ENCODE data around the gene STARD6. TPM values are rescaled to one million over a fixed set of nuclear protein-coding genes. Genes with fewer than 3 reads are reported as not detected.

The STARD6 gene
- total RNA-seq, 1 experiment from 2014 or later = not detected

DNA sequence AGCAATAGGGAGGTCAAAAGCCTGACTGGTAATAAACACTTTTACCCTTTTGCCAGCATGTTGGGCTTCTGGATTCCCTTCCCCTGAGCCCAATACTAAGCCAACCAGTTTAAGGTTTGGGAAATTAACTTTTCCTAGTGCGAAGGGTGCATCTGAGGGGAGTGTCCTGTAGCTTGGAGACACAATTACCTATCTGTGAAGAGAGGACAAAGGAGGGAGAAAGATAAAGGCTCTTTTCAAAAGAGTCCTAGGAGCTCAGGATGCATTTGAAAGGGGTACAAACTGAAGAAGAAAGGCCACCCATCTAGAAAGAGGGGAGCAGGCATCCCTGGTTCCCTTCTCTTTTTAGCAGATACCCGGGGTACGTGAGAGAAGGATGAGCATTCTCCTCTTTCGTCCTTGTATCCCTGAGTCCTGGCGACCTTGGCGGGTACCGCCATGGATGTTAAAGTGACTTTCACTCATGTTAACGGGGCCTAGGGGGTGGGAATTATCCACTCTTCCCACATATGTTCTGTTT is 25.1 kb upstream of the STARD6 start:
- TF ChIP-seq EMX1 (CRISPR knock-in tag; IDR thresholded peaks at IDR 0.05) (no peak), OVOL2 (CRISPR knock-in tag; IDR thresholded peaks at IDR 0.05; ENCODE audit: borderline replicate concordance) (no peak), MXD4 (CRISPR knock-in tag; IDR thresholded peaks at IDR 0.05; ENCODE audit: borderline replicate concordance) (no peak), SP1 (CRISPR knock-in tag; conservative IDR thresholded peaks at IDR 0.05) (no peak), NFATC4 (CRISPR knock-in tag; IDR thresholded peaks at IDR 0.05) (no peak), RORB (CRISPR knock-in tag; IDR thresholded peaks at IDR 0.05) (no peak), CREM (CRISPR knock-in tag; IDR thresholded peaks at IDR 0.05) (no peak), ZNF232 (CRISPR knock-in tag; IDR thresholded peaks at IDR 0.05) (no peak), ZNF671 (CRISPR knock-in tag; IDR thresholded peaks at IDR 0.05) (no peak), ELF4 (CRISPR knock-in tag; IDR thresholded peaks at IDR 0.05; ENCODE audit: low read depth) (no peak), GTF2I (CRISPR knock-in tag; conservative IDR thresholded peaks at IDR 0.05) (no peak)
- TF ChIP-seq, protein P1, sequence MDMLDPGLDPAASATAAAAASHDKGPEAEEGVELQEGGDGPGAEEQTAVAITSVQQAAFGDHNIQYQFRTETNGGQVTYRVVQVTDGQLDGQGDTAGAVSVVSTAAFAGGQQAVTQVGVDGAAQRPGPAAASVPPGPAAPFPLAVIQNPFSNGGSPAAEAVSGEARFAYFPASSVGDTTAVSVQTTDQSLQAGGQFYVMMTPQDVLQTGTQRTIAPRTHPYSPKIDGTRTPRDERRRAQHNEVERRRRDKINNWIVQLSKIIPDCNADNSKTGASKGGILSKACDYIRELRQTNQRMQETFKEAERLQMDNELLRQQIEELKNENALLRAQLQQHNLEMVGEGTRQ (CRISPR knock-in tag; IDR thresholded peaks at IDR 0.05) = no peak
- TF ChIP-seq, protein P2, sequence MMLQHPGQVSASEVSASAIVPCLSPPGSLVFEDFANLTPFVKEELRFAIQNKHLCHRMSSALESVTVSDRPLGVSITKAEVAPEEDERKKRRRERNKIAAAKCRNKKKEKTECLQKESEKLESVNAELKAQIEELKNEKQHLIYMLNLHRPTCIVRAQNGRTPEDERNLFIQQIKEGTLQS (CRISPR knock-in tag; conservative IDR thresholded peaks at IDR 0.05) = no peak
- TF ChIP-seq, protein P3, sequence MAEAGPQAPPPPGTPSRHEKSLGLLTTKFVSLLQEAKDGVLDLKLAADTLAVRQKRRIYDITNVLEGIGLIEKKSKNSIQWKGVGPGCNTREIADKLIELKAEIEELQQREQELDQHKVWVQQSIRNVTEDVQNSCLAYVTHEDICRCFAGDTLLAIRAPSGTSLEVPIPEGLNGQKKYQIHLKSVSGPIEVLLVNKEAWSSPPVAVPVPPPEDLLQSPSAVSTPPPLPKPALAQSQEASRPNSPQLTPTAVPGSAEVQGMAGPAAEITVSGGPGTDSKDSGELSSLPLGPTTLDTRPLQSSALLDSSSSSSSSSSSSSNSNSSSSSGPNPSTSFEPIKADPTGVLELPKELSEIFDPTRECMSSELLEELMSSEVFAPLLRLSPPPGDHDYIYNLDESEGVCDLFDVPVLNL (CRISPR knock-in tag; IDR thresholded peaks at IDR 0.05; ENCODE audit: borderline replicate concordance, low read depth) = no peak
- TF ChIP-seq, protein P4, sequence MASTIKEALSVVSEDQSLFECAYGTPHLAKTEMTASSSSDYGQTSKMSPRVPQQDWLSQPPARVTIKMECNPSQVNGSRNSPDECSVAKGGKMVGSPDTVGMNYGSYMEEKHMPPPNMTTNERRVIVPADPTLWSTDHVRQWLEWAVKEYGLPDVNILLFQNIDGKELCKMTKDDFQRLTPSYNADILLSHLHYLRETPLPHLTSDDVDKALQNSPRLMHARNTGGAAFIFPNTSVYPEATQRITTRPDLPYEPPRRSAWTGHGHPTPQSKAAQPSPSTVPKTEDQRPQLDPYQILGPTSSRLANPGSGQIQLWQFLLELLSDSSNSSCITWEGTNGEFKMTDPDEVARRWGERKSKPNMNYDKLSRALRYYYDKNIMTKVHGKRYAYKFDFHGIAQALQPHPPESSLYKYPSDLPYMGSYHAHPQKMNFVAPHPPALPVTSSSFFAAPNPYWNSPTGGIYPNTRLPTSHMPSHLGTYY (CRISPR knock-in tag; IDR thresholded peaks at IDR 0.05) = no peak
- TF ChIP-seq, protein P5, sequence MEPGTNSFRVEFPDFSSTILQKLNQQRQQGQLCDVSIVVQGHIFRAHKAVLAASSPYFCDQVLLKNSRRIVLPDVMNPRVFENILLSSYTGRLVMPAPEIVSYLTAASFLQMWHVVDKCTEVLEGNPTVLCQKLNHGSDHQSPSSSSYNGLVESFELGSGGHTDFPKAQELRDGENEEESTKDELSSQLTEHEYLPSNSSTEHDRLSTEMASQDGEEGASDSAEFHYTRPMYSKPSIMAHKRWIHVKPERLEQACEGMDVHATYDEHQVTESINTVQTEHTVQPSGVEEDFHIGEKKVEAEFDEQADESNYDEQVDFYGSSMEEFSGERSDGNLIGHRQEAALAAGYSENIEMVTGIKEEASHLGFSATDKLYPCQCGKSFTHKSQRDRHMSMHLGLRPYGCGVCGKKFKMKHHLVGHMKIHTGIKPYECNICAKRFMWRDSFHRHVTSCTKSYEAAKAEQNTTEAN (CRISPR knock-in tag; IDR thresholded peaks at IDR 0.05) = no peak
- TF ChIP-seq, protein P6, sequence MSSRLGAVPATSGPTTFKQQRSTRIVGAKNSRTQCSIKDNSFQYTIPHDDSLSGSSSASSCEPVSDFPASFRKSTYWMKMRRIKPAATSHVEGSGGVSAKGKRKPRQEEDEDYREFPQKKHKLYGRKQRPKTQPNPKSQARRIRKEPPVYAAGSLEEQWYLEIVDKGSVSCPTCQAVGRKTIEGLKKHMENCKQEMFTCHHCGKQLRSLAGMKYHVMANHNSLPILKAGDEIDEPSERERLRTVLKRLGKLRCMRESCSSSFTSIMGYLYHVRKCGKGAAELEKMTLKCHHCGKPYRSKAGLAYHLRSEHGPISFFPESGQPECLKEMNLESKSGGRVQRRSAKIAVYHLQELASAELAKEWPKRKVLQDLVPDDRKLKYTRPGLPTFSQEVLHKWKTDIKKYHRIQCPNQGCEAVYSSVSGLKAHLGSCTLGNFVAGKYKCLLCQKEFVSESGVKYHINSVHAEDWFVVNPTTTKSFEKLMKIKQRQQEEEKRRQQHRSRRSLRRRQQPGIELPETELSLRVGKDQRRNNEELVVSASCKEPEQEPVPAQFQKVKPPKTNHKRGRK (CRISPR knock-in tag; IDR thresholded peaks at IDR 0.05; ENCODE audit: borderline replicate concordance) = no peak
- Mint-ChIP-seq H3K27ac (0 out of 2 replicates have a peak overlapping the region, but pooled peaks have one; percentile 59), H3K27me3 (ENCODE audit: low read depth) (no peaks in the 10 kb centered on the region), H3K9me3 (peaks cover 14% of the 10 kb centered on the region), H3K4me3 (no peak overlapping the region), H3K4me1 (peaks cover 47% of the 10 kb centered on the region), H3K36me3 (peaks cover 34% of the 10 kb centered on the region)
- ChIA-PET CTCF (interaction anchor here (0.6 to 1.7 kb wide), 5 partner anchors 10 to 62 kb away, joined by 3 to 8 read pairs (median 7); partner anchors contain the start of genes C18orf54 and STARD6), POLR2A (interaction anchor here (1.1 kb wide), 1 partner anchor 19 kb away, joined by 3 read pairs; no protein-coding TSS in a partner anchor)
- peak; percentile 72 for ATAC-seq
- no peak for DNase-seq (ENCODE audit: low spot score)

DNA sequence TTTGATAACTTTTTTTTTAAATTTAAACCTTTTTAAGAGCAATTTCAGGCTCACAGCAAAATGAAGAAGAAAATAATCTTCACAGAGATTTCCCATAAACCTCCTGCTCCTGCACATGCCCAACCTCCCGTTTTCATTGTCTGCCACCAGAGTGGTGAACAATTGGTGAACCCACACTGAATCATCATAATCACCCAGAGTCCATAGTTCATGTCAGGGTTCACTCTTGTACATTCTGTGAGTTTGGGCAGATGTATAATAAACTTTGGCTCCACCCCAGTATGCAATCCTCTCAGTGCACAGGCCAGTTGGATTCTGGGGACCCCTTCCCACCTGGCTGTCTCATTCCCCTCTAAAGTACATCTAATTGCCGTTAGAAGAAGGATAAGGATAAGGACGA is 24.4 kb upstream of the STARD6 start:
- H3K4me3 Mint-ChIP-seq = no peak overlapping the region
- ATAC-seq = no peak
- ChIA-PET POLR2A (interaction anchor here (1.1 kb wide), 1 partner anchor 18 kb away, joined by 3 read pairs; no protein-coding TSS in a partner anchor), CTCF (interaction anchor here (0.6 to 1.7 kb wide), 4 partner anchors 11 to 62 kb away, joined by 3 to 8 read pairs (median 6); partner anchors contain the start of genes C18orf54 and STARD6)
- H3K4me1 Mint-ChIP-seq = peaks cover 46% of the 10 kb centered on the region
- H3K27ac Mint-ChIP-seq = 0 out of 2 replicates have a peak overlapping the region, but pooled peaks have one; percentile 20
- no peaks in the 10 kb centered on the region for H3K27me3 Mint-ChIP-seq (ENCODE audit: low read depth)
- peaks cover 30% of the 10 kb centered on the region for H3K36me3 Mint-ChIP-seq
- H3K9me3 Mint-ChIP-seq = peaks cover 10% of the 10 kb centered on the region
- no peak for DNase-seq (ENCODE audit: low spot score)
- TF ChIP-seq, protein P7, sequence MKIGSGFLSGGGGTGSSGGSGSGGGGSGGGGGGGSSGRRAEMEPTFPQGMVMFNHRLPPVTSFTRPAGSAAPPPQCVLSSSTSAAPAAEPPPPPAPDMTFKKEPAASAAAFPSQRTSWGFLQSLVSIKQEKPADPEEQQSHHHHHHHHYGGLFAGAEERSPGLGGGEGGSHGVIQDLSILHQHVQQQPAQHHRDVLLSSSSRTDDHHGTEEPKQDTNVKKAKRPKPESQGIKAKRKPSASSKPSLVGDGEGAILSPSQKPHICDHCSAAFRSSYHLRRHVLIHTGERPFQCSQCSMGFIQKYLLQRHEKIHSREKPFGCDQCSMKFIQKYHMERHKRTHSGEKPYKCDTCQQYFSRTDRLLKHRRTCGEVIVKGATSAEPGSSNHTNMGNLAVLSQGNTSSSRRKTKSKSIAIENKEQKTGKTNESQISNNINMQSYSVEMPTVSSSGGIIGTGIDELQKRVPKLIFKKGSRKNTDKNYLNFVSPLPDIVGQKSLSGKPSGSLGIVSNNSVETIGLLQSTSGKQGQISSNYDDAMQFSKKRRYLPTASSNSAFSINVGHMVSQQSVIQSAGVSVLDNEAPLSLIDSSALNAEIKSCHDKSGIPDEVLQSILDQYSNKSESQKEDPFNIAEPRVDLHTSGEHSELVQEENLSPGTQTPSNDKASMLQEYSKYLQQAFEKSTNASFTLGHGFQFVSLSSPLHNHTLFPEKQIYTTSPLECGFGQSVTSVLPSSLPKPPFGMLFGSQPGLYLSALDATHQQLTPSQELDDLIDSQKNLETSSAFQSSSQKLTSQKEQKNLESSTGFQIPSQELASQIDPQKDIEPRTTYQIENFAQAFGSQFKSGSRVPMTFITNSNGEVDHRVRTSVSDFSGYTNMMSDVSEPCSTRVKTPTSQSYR (CRISPR knock-in tag; IDR thresholded peaks at IDR 0.05) = no peak
- TF ChIP-seq EMX1 (CRISPR knock-in tag; IDR thresholded peaks at IDR 0.05) = no peak
- TF ChIP-seq, protein P8, sequence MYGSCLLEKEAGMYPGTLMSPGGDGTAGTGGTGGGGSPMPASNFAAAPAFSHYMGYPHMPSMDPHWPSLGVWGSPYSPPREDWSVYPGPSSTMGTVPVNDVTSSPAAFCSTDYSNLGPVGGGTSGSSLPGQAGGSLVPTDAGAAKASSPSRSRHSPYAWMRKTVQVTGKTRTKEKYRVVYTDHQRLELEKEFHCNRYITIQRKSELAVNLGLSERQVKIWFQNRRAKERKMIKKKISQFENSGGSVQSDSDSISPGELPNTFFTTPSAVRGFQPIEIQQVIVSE (CRISPR knock-in tag; IDR thresholded peaks at IDR 0.05; ENCODE audit: borderline replicate concordance) = no peak
- no peak for TF ChIP-seq FOXK1 (CRISPR knock-in tag; IDR thresholded peaks at IDR 0.05)
